ENCODE results near the gene EMID1.

GRCh38 chr22:29211066-29211465, 5.4 kb downstream of the EMID1 start:
- TF ChIP-seq CTCF (IDR thresholded peaks at IDR 0.05 in 2 of 3, conservative IDR thresholded peaks at IDR 0.05 in 1 of 3; ENCODE audit: borderline replicate concordance in 1 of 3, insufficient read depth in 1 of 3, low read depth in 2 of 3, low read length in 2 of 3) = no peak
- no peak for TF ChIP-seq CEBPB (IDR thresholded peaks at IDR 0.05; ENCODE audit: low read depth)
- no peak for TF ChIP-seq EZH2 (IDR thresholded peaks at IDR 0.05)
- no peak for TF ChIP-seq ZBTB33 (IDR thresholded peaks at IDR 0.05; ENCODE audit: extremely low read depth, insufficient replicate concordance, low read length)
- no peak for TF ChIP-seq SP1 (IDR thresholded peaks at IDR 0.05; ENCODE audit: low read depth)
- TF ChIP-seq MAX (IDR thresholded peaks at IDR 0.05) = no peak
